Stimulated activated CD4-positive, alpha-beta T cell treated with anti-CD3 and anti-CD28 coated beads, TNF-alpha, amount 100 ng/mL, for 4 hours (primary cell): ENCODE data around the gene BCL6B.
"Not testable (repeated sequence)": the region's sequence is repeated elsewhere in the genome, so short reads cannot be mapped to it uniquely, and the experiment has no call there.

Experiments used
- DNase-seq, 3 experiments: peaks; one replicate each; pipeline ENCODE4 v3.0.0-alpha.2; 2020; ENCODE audit warnings: low read depth in 3 of 3

Gene BCL6B

GRCh38 chr17:7022781-7023571, at the start of gene BCL6B:
BCL6B (plus strand) TSS chr17:7023050; CDS start chr17:7023672, 622 bp downstream.
- no peak for DNase-seq

GRCh38 chr17:6979440-6979839, 43.4 kb upstream of the BCL6B start:
- not testable (repeated sequence) for DNase-seq

GRCh38 chr17:6981426-6981825, 41.4 kb upstream of the BCL6B start:
- no peak for DNase-seq

GRCh38 chr17:6985266-6985665, 37.6 kb upstream of the BCL6B start:
- DNase-seq, result no peak

GRCh38 chr17:6986676-6987075, 36.2 kb upstream of the BCL6B start:
- no peak for DNase-seq

- no peak for DNase-seq
Observed at GRCh38 chr17:6989779-6990178, 33.1 kb upstream of the BCL6B start.

- DNase-seq, result not testable (repeated sequence)
Observed at GRCh38 chr17:6993613-6994056, 29.2 kb upstream of the BCL6B start.

GRCh38 chr17:6994118-6994598, 28.7 kb upstream of the BCL6B start:
- no peak for DNase-seq

GRCh38 chr17:6994666-6995256, 28.1 kb upstream of the BCL6B start:
- no peak for DNase-seq

- no peak for DNase-seq
Observed at GRCh38 chr17:6995500-6996255, 27.2 kb upstream of the BCL6B start, which contains the start of gene ALOX12. ALOX12 (plus strand) TSS chr17:6996049; CDS start chr17:6996118, 69 bp downstream.

- no peak for DNase-seq
Observed at GRCh38 chr17:6996256-6997011, 26.4 kb upstream of the BCL6B start.

GRCh38 chr17:6997171-6997570, 25.7 kb upstream of the BCL6B start:
- no peak for DNase-seq

- no peak for DNase-seq
Observed at GRCh38 chr17:6998855-6999508, 23.9 kb upstream of the BCL6B start.

GRCh38 chr17:7001318-7001961, 21.4 kb upstream of the BCL6B start:
- no peak for DNase-seq

GRCh38 chr17:7002288-7003047, 20.4 kb upstream of the BCL6B start:
- no peak for DNase-seq

GRCh38 chr17:7003745-7004144, 19.1 kb upstream of the BCL6B start:
- DNase-seq, result no peak

- DNase-seq, result no peak
Observed at GRCh38 chr17:7004398-7005253, 18.2 kb upstream of the BCL6B start.

- no peak for DNase-seq
Observed at GRCh38 chr17:7005716-7006115, 17.1 kb upstream of the BCL6B start.

- no peak for DNase-seq
Observed at GRCh38 chr17:7007143-7007542, 15.7 kb upstream of the BCL6B start.
